Measurements from ENCODE around the gene PDE6B. TPM values are rescaled to one million over a fixed set of nuclear protein-coding genes. Genes with fewer than 3 reads are reported as not detected.
"Not testable (repeated sequence)": the region's sequence is repeated elsewhere in the genome, so short reads cannot be mapped to it uniquely, and the experiment has no call there.

The PDE6B gene
- total and polyA plus RNA-seq, 2 donors = 7.7 to 22.5 TPM

GRCh38 chr4:632926-633325 is 7.6 kb downstream of the PDE6B start:
- no peak overlapping the region for H3K4me3 ChIP-seq (ENCODE audit: low read length in 2 of 2)
- DNase-seq (ENCODE audit: low read depth in 6 of 9, low spot score in 9 of 9) = no peak
- H3K4me1 ChIP-seq (ENCODE audit: control insufficient read depth in 2 of 2, insufficient read depth in 2 of 2, low read length in 2 of 2) = no peaks in the 10 kb centered on the region
- 92% methylated on average over 6 of the region's 6 CpGs for WGBS
- no peak overlapping the region for H3K27ac ChIP-seq (ENCODE audit: low read depth in 1 of 2, low read length in 1 of 2)
- peaks cover 1 to 17% of the 10 kb centered on the region in 2 donors for H3K9me3 ChIP-seq (ENCODE audit: control insufficient read depth in 2 of 2, insufficient read depth in 1 of 2, low read length in 1 of 2)
- H3K36me3 ChIP-seq (ENCODE audit: control insufficient read depth in 2 of 2, insufficient read depth in 2 of 2, low read length in 1 of 2) = no peaks in the 10 kb centered on the region
- H3K27me3 ChIP-seq (ENCODE audit: control insufficient read depth in 2 of 2, insufficient read depth in 1 of 2, low read length in 1 of 2) = peaks cover 0 to 2% of the 10 kb centered on the region in 2 donors

DNA sequence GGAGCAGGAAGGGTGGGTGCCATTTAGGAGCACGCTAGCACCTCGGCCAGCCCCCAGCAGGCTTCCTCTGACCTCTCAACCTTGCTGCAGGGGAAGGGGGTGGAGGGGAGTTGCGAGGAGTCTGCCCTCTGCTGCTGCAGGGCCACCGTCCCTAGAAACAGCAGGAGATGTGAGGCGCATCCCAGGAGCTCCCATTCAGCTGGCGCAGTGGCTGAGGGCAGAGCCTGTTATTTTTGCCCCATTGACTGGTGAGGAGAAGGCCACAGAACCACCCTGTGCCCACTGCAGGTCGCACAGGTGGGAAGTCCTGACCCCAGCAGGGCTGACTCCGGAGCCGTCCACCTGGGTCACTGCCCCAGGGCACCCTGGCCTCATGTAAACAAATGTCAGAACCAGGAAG is 8.0 kb downstream of the PDE6B start:
- DNase-seq (ENCODE audit: low read depth in 6 of 9, low spot score in 9 of 9) = no peak
- no peaks in the 10 kb centered on the region for H3K36me3 ChIP-seq (ENCODE audit: control insufficient read depth in 2 of 2, insufficient read depth in 2 of 2, low read length in 1 of 2)

GRCh38 chr4:633976-634598 is 8.7 kb downstream of the PDE6B start:
- Histone ChIP-seq H3K36me3 (ENCODE audit: control insufficient read depth in 2 of 2, insufficient read depth in 2 of 2, low read length in 1 of 2) (no peaks in the 10 kb centered on the region), H3K27me3 (ENCODE audit: control insufficient read depth in 2 of 2, insufficient read depth in 1 of 2, low read length in 1 of 2) (peaks cover 0 to 2% of the 10 kb centered on the region in 2 donors), H3K27ac (ENCODE audit: low read depth in 1 of 2, low read length in 1 of 2) (no peak overlapping the region), H3K4me1 (ENCODE audit: control insufficient read depth in 2 of 2, insufficient read depth in 2 of 2, low read length in 2 of 2) (no peaks in the 10 kb centered on the region), H3K9me3 (ENCODE audit: control insufficient read depth in 2 of 2, insufficient read depth in 1 of 2, low read length in 1 of 2) (peaks cover 1 to 17% of the 10 kb centered on the region in 2 donors), H3K4me3 (ENCODE audit: low read length in 2 of 2) (no peak overlapping the region)
- 87% methylated on average over 15 of the region's 15 CpGs for WGBS
- no peak for DNase-seq (ENCODE audit: low read depth in 6 of 9, low spot score in 9 of 9)

More for the DNA sequence above, 8.0 kb downstream of the PDE6B start:
- Histone ChIP-seq H3K9me3 (ENCODE audit: control insufficient read depth in 2 of 2, insufficient read depth in 1 of 2, low read length in 1 of 2) (peaks cover 1 to 17% of the 10 kb centered on the region in 2 donors), H3K27ac (ENCODE audit: low read depth in 1 of 2, low read length in 1 of 2) (no peak overlapping the region), H3K4me1 (ENCODE audit: control insufficient read depth in 2 of 2, insufficient read depth in 2 of 2, low read length in 2 of 2) (no peaks in the 10 kb centered on the region), H3K27me3 (ENCODE audit: control insufficient read depth in 2 of 2, insufficient read depth in 1 of 2, low read length in 1 of 2) (peaks cover 0 to 2% of the 10 kb centered on the region in 2 donors), H3K4me3 (ENCODE audit: low read length in 2 of 2) (no peak overlapping the region)
- WGBS = 65% methylated on average over 9 of the region's 9 CpGs

- DNase-seq (ENCODE audit: low read depth in 6 of 9, low spot score in 9 of 9) = no peak
- Histone ChIP-seq H3K9me3 (ENCODE audit: control insufficient read depth in 2 of 2, insufficient read depth in 1 of 2, low read length in 1 of 2) (peaks cover 1 to 17% of the 10 kb centered on the region in 2 donors), H3K36me3 (ENCODE audit: control insufficient read depth in 2 of 2, insufficient read depth in 2 of 2, low read length in 1 of 2) (no peaks in the 10 kb centered on the region), H3K4me1 (ENCODE audit: control insufficient read depth in 2 of 2, insufficient read depth in 2 of 2, low read length in 2 of 2) (no peaks in the 10 kb centered on the region), H3K27me3 (ENCODE audit: control insufficient read depth in 2 of 2, insufficient read depth in 1 of 2, low read length in 1 of 2) (peaks cover 0 to 2% of the 10 kb centered on the region in 2 donors), H3K27ac (ENCODE audit: low read depth in 1 of 2, low read length in 1 of 2) (no peak overlapping the region), H3K4me3 (ENCODE audit: low read length in 2 of 2) (no peak overlapping the region)
- 88% methylated on average over 23 of the region's 23 CpGs for WGBS
Observed at GRCh38 chr4:634599-634985, 9.2 kb downstream of the PDE6B start.

- H3K27me3 ChIP-seq (ENCODE audit: control insufficient read depth in 2 of 2, insufficient read depth in 1 of 2, low read length in 1 of 2); H3K4me3 ChIP-seq (ENCODE audit: low read length in 2 of 2); H3K36me3 ChIP-seq (ENCODE audit: control insufficient read depth in 2 of 2, insufficient read depth in 2 of 2, low read length in 1 of 2); H3K4me1 ChIP-seq (ENCODE audit: control insufficient read depth in 2 of 2, insufficient read depth in 2 of 2, low read length in 2 of 2); H3K27ac ChIP-seq (ENCODE audit: low read depth in 1 of 2, low read length in 1 of 2); DNase-seq (ENCODE audit: low read depth in 6 of 9, low spot score in 9 of 9): not testable (repeated sequence)
- 95% methylated on average over 46 of the region's 46 CpGs for WGBS
- H3K9me3 ChIP-seq (ENCODE audit: control insufficient read depth in 2 of 2, insufficient read depth in 1 of 2, low read length in 1 of 2) = peaks cover 1 to 17% of the 10 kb centered on the region in 2 donors
Observed at GRCh38 chr4:635066-635835, 9.9 kb downstream of the PDE6B start.

DNA sequence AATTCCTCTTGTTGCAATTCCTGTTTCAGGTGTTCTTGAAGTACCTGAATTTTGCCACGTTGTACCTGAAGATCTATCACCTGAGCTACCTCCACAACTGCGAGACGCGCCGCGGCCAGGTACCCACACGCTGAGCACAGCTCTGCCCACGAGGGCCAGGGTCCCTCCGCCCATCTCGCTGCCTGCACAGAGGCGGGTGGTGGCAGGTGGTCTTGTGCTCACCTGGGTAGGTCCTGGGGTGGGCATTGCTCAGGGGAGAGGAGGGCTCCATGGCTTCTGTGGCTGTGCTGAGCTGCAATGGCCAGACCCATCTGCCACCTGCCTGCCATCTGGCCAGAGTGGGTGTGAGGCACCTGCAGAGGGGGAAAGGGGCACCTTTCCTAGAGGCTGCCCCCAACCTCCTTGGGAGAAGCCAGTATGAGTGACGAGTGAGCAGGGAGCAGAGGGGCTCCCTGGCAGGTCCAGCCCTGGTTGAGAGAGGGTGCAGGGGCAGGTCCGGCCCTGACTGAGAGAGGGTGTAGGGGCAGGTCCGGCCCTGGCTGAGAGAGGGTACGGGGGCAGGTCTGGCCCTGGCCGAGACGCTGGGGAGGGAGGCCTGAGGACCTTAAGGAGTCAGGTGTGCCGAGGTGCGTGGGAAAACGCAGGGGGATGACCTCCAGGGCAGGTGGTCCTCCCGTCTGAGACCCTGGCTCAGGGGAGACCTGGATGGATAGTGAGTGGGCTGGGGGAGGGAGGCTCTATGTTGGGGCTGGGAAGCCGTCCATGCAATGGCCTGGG is 10.7 kb downstream of the PDE6B start:
- Histone ChIP-seq H3K27me3 (ENCODE audit: control insufficient read depth in 2 of 2, insufficient read depth in 1 of 2, low read length in 1 of 2) (peaks cover 0 to 2% of the 10 kb centered on the region in 2 donors), H3K4me1 (ENCODE audit: control insufficient read depth in 2 of 2, insufficient read depth in 2 of 2, low read length in 2 of 2) (no peaks in the 10 kb centered on the region), H3K4me3 (ENCODE audit: low read length in 2 of 2) (no peak overlapping the region), H3K27ac (ENCODE audit: low read depth in 1 of 2, low read length in 1 of 2) (no peak overlapping the region), H3K9me3 (ENCODE audit: control insufficient read depth in 2 of 2, insufficient read depth in 1 of 2, low read length in 1 of 2) (peaks cover 1 to 17% of the 10 kb centered on the region in 2 donors), H3K36me3 (ENCODE audit: control insufficient read depth in 2 of 2, insufficient read depth in 2 of 2, low read length in 1 of 2) (no peaks in the 10 kb centered on the region)
- DNase-seq (ENCODE audit: low read depth in 6 of 9, low spot score in 9 of 9) = no peak
- WGBS = 95% methylated on average over 22 of the region's 22 CpGs

DNA sequence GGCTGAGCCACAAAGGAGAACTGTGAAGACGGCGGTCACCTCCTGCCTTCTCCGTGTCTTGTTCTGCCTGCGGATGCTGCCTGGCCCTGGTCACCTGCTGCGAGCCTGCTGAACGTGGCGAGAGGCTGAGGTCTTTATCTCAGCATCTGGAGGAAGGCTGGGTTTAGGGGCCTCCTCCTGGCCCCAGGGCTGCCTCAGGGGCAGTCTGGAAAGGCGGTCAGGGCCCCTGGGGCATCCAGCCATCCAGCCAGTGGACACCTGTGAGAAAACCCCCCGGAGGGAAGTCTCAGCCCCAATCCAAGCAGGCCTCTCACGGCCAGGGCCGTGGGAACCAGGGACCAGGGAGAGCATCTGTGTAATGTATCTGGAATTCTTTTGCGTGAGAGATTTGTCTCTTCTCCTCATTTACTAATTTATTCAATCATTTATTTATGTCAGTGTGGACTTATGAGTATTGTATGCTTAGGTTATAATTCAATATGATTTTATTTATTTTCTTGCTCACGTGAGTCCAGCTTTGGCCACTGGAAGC is 11.3 kb downstream of the PDE6B start:
- Histone ChIP-seq H3K36me3 (ENCODE audit: control insufficient read depth in 2 of 2, insufficient read depth in 2 of 2, low read length in 1 of 2) (no peaks in the 10 kb centered on the region), H3K4me1 (ENCODE audit: control insufficient read depth in 2 of 2, insufficient read depth in 2 of 2, low read length in 2 of 2) (no peaks in the 10 kb centered on the region), H3K9me3 (ENCODE audit: control insufficient read depth in 2 of 2, insufficient read depth in 1 of 2, low read length in 1 of 2) (peaks cover 1 to 17% of the 10 kb centered on the region in 2 donors), H3K27me3 (ENCODE audit: control insufficient read depth in 2 of 2, insufficient read depth in 1 of 2, low read length in 1 of 2) (peaks cover 0 to 2% of the 10 kb centered on the region in 2 donors), H3K4me3 (ENCODE audit: low read length in 2 of 2) (no peak overlapping the region), H3K27ac (ENCODE audit: low read depth in 1 of 2, low read length in 1 of 2) (no peak overlapping the region)
- no peak for DNase-seq (ENCODE audit: low read depth in 6 of 9, low spot score in 9 of 9)
- WGBS = 91% methylated on average over 13 of the region's 13 CpGs

DNA sequence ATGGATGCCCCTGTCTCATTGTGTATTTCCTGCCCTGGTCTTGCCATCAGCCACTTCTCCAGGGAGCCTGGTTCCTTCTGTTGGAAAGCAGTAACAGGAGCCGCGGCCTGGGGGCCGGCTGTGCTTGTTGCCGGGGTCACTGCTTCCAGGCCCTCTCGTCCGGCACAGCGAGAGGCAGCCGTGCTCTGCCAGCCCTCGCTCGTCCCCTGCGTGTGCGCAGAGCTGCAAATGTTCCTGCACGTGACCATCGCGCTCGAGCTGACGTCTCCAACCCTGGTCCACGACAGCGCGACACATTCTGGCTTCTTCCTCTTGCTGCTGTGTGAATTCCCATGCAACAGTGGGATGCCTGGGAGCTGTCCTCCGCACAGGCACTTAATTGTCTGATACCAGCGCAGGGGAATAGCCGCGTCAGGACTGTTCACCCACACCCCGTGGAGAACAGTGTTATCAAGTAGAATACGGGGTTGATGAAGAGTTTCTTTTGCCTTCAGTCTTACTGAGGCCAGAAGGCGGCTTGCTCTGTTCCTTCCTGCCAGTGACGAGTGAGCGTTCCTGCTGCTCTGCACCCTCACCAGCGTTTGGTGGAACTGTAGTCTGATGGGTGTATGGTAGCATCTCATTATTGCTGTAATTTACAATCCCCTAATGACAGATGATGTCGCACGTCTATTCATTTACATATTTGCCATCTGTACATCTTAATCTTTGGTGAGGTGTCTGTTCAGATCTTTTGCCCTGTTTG is 12.3 kb downstream of the PDE6B start:
- no peak overlapping the region for H3K27ac ChIP-seq (ENCODE audit: low read depth in 1 of 2, low read length in 1 of 2)
- peaks cover 0 to 2% of the 10 kb centered on the region in 2 donors for H3K27me3 ChIP-seq (ENCODE audit: control insufficient read depth in 2 of 2, insufficient read depth in 1 of 2, low read length in 1 of 2)
- H3K4me1 ChIP-seq (ENCODE audit: control insufficient read depth in 2 of 2, insufficient read depth in 2 of 2, low read length in 2 of 2) = no peaks in the 10 kb centered on the region
- 88% methylated on average over 32 of the region's 32 CpGs for WGBS
- no peak for DNase-seq (ENCODE audit: low read depth in 6 of 9, low spot score in 9 of 9)
- H3K9me3 ChIP-seq (ENCODE audit: control insufficient read depth in 2 of 2, insufficient read depth in 1 of 2, low read length in 1 of 2) = peaks cover 1 to 10% of the 10 kb centered on the region in 2 donors
- H3K36me3 ChIP-seq (ENCODE audit: control insufficient read depth in 2 of 2, insufficient read depth in 2 of 2, low read length in 1 of 2) = no peaks in the 10 kb centered on the region
- H3K4me3 ChIP-seq (ENCODE audit: low read length in 2 of 2) = no peak overlapping the region

All from thymus (tissue), 11 donors.